GM12865 (cell line): Measurements from ENCODE around the gene TRRAP.

Source experiments
- DNase-seq: peaks from one replicate; pipeline ENCODE4 v3.0.0; 2010; ENCODE audit warnings: low read depth
- H3K4me3 ChIP-seq: 2 replicates; pipeline ENCODE4 v1.5.1; 2011; ENCODE audit warnings: mild to moderate bottlenecking, low read depth, low read length, control low read depth
- TF ChIP-seq, protein P1 (sequence below): IDR thresholded peaks from 2 replicates; pipeline ENCODE4 v1.5.1; 2011; ENCODE audit warnings: low read length, control low read depth, low read depth, inconsistent platforms; ENCODE audit not compliant: insufficient read depth; ENCODE audit errors: missing control alignments

The TRRAP gene

DNA sequence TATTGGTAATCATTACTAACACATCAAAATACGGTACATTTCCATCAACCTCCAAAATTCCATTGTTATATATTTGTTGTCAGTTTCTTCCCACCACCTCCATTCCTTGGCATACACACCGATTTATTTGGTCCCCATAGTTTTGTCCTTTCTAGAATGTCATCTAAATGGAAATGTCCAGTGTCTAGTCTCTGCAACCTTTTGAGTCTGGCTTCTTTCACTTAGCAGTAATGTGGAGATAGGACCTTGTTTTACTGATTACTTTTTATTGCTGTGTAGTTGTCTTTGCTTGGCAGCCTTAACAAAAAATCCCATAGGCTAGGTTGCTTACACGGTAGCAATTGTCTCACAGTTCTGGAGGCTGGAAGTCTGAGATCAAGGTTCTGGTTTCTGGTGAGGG is 22.5 kb downstream of the TRRAP start:
- H3K4me3 ChIP-seq, result no peak overlapping the region
- TF ChIP-seq, protein P1, sequence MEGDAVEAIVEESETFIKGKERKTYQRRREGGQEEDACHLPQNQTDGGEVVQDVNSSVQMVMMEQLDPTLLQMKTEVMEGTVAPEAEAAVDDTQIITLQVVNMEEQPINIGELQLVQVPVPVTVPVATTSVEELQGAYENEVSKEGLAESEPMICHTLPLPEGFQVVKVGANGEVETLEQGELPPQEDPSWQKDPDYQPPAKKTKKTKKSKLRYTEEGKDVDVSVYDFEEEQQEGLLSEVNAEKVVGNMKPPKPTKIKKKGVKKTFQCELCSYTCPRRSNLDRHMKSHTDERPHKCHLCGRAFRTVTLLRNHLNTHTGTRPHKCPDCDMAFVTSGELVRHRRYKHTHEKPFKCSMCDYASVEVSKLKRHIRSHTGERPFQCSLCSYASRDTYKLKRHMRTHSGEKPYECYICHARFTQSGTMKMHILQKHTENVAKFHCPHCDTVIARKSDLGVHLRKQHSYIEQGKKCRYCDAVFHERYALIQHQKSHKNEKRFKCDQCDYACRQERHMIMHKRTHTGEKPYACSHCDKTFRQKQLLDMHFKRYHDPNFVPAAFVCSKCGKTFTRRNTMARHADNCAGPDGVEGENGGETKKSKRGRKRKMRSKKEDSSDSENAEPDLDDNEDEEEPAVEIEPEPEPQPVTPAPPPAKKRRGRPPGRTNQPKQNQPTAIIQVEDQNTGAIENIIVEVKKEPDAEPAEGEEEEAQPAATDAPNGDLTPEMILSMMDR, result no peak
- no peak for DNase-seq

DNA sequence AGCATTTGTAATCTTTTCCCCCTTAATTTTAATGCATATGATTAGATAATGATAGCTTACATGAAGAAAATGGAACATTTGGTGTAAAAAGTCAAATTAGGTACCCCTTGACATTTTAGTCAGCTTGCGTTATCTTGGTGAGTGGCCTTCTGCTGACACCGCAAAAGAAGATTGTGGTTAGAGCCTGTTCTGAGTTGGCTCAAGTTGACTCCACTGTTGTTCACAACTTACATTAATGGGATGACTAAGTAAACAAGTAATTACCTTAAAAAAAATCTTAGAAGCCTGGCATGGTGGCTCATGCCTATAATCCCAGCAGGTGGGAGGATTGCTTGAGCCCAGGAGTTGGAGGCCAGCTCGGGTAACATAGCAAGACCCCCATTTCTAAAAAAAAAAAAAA is 24.2 kb downstream of the TRRAP start:
- no peak for DNase-seq

DNA sequence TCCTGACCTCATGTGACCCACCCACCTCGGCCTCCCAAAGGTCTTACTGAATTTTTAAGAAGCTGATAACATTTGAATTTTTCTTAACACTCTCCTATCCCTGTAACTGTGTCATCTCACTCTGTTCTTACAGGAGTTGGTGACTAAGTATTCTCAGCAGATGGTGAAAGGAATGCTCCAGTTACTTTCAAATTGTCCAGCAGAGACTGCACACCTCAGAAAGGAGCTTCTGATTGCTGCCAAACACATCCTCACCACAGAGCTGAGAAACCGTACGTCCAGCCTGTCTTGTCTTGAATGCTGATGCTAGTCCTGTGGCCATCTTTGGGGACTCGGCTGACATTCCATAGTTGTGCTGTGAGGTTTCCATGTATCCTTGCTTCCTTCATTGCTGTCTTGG is 24.9 kb downstream of the TRRAP start:
- DNase-seq, result no peak
- no peak overlapping the region for H3K4me3 ChIP-seq
- TF ChIP-seq, protein P1, result no peak

More for the DNA sequence above, 24.2 kb downstream of the TRRAP start:
- H3K4me3 ChIP-seq, result no peak overlapping the region
- TF ChIP-seq, protein P1, result no peak

DNA sequence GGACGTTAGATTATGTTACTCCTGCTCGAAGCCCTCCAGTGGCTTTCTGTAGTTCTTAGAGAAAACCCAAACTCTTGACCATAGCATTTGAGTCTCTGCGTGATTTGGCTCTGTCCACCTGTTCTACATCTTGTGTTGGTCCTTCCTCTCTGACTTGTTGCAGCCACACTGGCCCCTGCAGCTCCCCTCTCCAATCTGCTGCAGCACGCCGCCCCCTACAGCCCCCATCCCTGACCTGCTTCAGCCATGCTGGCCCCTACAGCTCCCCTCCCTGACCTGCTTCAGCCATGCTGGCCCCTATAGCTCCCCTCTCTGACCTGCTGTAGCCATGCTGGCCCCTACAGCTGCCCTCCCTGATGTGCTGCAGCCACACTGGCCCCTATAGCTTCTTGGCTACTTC is 29.2 kb downstream of the TRRAP start:
- H3K4me3 ChIP-seq, result no peak overlapping the region
- no peak for DNase-seq
- TF ChIP-seq, protein P1, result no peak

DNA sequence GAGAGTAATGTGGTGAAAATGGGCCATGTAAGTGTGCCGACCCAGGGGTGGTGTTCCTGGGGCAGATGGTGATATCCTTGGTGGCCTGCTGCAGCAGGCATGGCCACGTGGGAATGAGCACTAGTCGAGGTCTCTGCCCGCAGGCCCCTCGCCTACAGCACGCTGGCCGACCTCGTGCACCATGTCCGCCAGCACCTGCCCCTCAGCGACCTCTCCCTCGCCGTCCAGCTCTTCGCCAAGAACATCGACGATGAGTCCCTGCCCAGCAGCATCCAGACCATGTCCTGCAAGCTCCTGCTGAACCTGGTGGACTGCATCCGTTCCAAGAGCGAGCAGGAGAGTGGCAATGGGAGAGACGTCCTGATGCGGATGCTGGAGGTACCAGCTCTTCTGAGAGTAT is 30.3 kb downstream of the TRRAP start:
- no peak overlapping the region for H3K4me3 ChIP-seq
- no peak for DNase-seq
- TF ChIP-seq, protein P1, result no peak

DNA sequence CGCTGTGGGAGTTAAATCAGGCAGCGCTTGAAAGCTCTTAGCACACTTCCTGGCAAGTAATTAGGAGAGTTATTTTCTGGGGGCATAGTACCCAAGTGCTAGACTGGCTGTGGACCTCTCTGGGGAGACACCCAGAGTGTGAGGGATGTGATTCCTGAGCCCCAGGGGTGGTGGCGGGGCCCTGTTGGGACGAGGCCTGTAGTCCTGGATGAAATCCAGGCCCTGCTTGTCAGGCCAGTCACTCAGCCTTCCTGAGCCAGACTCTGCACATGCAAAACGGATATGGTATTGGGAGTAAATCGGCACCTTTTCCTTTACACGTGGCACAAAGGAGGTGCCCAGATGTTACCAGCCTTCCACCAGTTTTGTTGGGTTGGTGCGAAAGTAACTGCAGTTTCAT is 31.2 kb downstream of the TRRAP start:
- TF ChIP-seq, protein P1, result no peak
- no peak overlapping the region for H3K4me3 ChIP-seq
- no peak for DNase-seq

DNA sequence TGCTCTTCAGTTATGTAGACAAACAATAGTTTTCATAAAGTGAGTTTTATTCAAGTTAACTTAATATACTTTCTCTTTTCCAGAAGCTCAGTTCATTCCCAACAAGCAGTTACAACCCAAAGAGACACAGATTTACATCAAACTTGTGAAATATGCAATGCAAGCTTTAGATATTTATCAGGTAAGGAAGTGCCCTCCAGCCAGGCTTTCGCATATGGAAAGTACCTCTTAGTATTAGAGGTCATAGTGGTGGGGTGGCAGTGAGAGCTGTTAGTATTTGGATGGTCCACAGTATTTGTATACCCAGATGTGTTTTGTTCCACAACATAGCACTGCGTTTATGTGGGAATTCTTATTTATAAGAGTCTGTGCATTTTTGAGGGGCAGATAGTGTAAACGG is 32.1 kb downstream of the TRRAP start:
- DNase-seq, result no peak
- H3K4me3 ChIP-seq, result no peak overlapping the region
- TF ChIP-seq, protein P1, result no peak
